Neutrophil (primary cell): Measurements from ENCODE around the gene WDR37.

ENCODE experiments used
- H3K27ac ChIP-seq: fragments of 200-600 bp; sonication (generic); 2 replicates; pipeline ENCODE4 v1.5.1; 2016; ENCODE audit warnings: mild to moderate bottlenecking, moderate library complexity
- H3K27me3 ChIP-seq: fragments of 200-600 bp; sonication (generic); 2 replicates; pipeline ENCODE4 v1.6.0; 2016; ENCODE audit warnings: mild to moderate bottlenecking
- H3K36me3 ChIP-seq: fragments of 200-600 bp; sonication (generic); 2 replicates; pipeline ENCODE4 v1.5.1; 2017
- H3K4me1 ChIP-seq, 2 experiments: fragments of 200-600 bp in 1 of 2; sonication (generic) in 1 of 2; 1 replicate in 1 of 2; 2 replicates in 1 of 2; pipeline versions ENCODE4 v1.5.1 to v1.6.1; 2013 to 2016; ENCODE audit warnings: low read depth in 1 of 2, low read length in 1 of 2, mild to moderate bottlenecking in 1 of 2, moderate library complexity in 1 of 2; ENCODE audit not compliant: control insufficient read depth in 1 of 2, insufficient read depth in 1 of 2
- H3K4me3 ChIP-seq, 2 experiments: fragments of 200-600 bp in 1 of 2; sonication (generic) in 1 of 2; 1 replicate in 1 of 2; 2 replicates in 1 of 2; pipeline ENCODE4 v1.5.1; 2013 to 2016; ENCODE audit warnings: low read depth in 1 of 2, low read length in 1 of 2, mild to moderate bottlenecking in 1 of 2, moderate library complexity in 1 of 2
- H3K9me3 ChIP-seq: fragments of 200-600 bp; sonication (generic); 2 replicates; pipeline ENCODE4 v1.5.1; 2016
- CTCF ChIP-seq: fragments of 200-600 bp; sonication (generic); IDR thresholded peaks from 2 replicates; pipeline ENCODE4 v1.5.1; 2016; ENCODE audit warnings: antibody characterized with exemption

The WDR37 gene

GRCh38 chr10:1169186-1169885 is 113.2 kb downstream of the WDR37 start:
- no peak overlapping the region for H3K4me3 ChIP-seq
- H3K36me3 ChIP-seq: no peaks in the 10 kb centered on the region
- H3K27me3 ChIP-seq: no peaks in the 10 kb centered on the region
- no peaks in the 10 kb centered on the region for H3K9me3 ChIP-seq
- no peaks in the 10 kb centered on the region for H3K4me1 ChIP-seq
- no peak overlapping the region for H3K27ac ChIP-seq
- TF ChIP-seq CTCF: no peak

GRCh38 chr10:1169981-1170866 is 114.0 kb downstream of the WDR37 start:
- Histone ChIP-seq H3K36me3 (no peaks in the 10 kb centered on the region), H3K27me3 (no peaks in the 10 kb centered on the region), H3K4me3 (no peak overlapping the region), H3K27ac (no peak overlapping the region), H3K4me1 (no peaks in the 10 kb centered on the region), H3K9me3 (no peaks in the 10 kb centered on the region)
- no peak for TF ChIP-seq CTCF

- no peak overlapping the region for H3K27ac ChIP-seq
- H3K9me3 ChIP-seq: no peaks in the 10 kb centered on the region
- no peak for TF ChIP-seq CTCF
- H3K36me3 ChIP-seq: no peaks in the 10 kb centered on the region
- H3K27me3 ChIP-seq: no peaks in the 10 kb centered on the region
- no peaks in the 10 kb centered on the region for H3K4me1 ChIP-seq
- H3K4me3 ChIP-seq: no peak overlapping the region
Observed at GRCh38 chr10:1170867-1171180, 114.6 kb downstream of the WDR37 start.

- Histone ChIP-seq H3K4me1 (no peaks in the 10 kb centered on the region), H3K27me3 (no peaks in the 10 kb centered on the region), H3K27ac (no peak overlapping the region), H3K9me3 (no peaks in the 10 kb centered on the region), H3K4me3 (no peak overlapping the region), H3K36me3 (no peaks in the 10 kb centered on the region)
- TF ChIP-seq CTCF: no peak
Observed at GRCh38 chr10:1171182-1171581, 115.0 kb downstream of the WDR37 start.

GRCh38 chr10:1171586-1171985 is 115.4 kb downstream of the WDR37 start:
- Histone ChIP-seq H3K36me3 (no peaks in the 10 kb centered on the region), H3K4me1 (no peaks in the 10 kb centered on the region), H3K4me3 (no peak overlapping the region), H3K27me3 (no peaks in the 10 kb centered on the region), H3K9me3 (no peaks in the 10 kb centered on the region), H3K27ac (no peak overlapping the region)
- TF ChIP-seq CTCF: no peak
